HAP-1 (cell line): Measurements from ENCODE around the gene MAP3K7.
A peak's percentile ranks its signal among the peaks of the same experiment; 100 is the strongest.

Experiments used
- DNase-seq, 2 experiments: peaks; one replicate each; pipeline ENCODE4 v3.0.0-alpha.2; 2016 to 2020; ENCODE audit warnings: low spot score in 2 of 2
- H3K27me3 ChIP-seq: fragments of 250-450 bp; sonication (Bioruptor Pico); 2 replicates; pipeline ENCODE4 v1.5.1; 2020; ENCODE audit warnings: low read depth, mild to moderate bottlenecking, moderate library complexity
- H3K36me3 ChIP-seq: fragments of 250-450 bp; sonication (Bioruptor Pico); replicated peaks from 2 replicates; pipeline ENCODE4 v1.5.1; 2020; ENCODE audit warnings: mild to moderate bottlenecking
- H3K4me1 ChIP-seq: fragments of 250-450 bp; sonication (Bioruptor Pico); 2 replicates; pipeline ENCODE4 v1.5.1; 2020; ENCODE audit warnings: mild to moderate bottlenecking
- H3K4me3 ChIP-seq: fragments of 250-450 bp; sonication (Bioruptor Pico); 2 replicates; pipeline ENCODE4 v1.5.1; 2020; ENCODE audit warnings: mild to moderate bottlenecking, moderate library complexity
- H3K9me3 ChIP-seq: fragments of 250-450 bp; sonication (Bioruptor Pico); 2 replicates; pipeline ENCODE4 v1.5.1; 2020; ENCODE audit warnings: mild to moderate bottlenecking, moderate library complexity
- in situ Hi-C: fragments of 300-500 bp; cut with MboI; formaldehyde crosslinking; loops from 3 replicates; pipeline ENCODE4 v1.14.3; 2020; ENCODE audit warnings: low sequenced_read_pairs, inconsistent platforms, mixed read lengths

The MAP3K7 gene

GRCh38 chr6:90586836-90587638 lies at the start of gene MAP3K7:
Gene MAP3K7, minus strand, starts transcription at chr6:90587072. Its CDS starts 189 bp downstream, at chr6:90586883.
- peak within 1 kb of the TSS; percentile 96 for H3K4me3 ChIP-seq
- no peaks in the 10 kb centered on the region for H3K9me3 ChIP-seq
- no peaks in the 10 kb centered on the region for H3K36me3 ChIP-seq
- no peaks in the 10 kb centered on the region for H3K27me3 ChIP-seq
- in situ Hi-C loops = no loop called here
- peak; percentile 96 for DNase-seq
- H3K4me1 ChIP-seq = peaks cover 27% of the 10 kb centered on the region

DNA sequence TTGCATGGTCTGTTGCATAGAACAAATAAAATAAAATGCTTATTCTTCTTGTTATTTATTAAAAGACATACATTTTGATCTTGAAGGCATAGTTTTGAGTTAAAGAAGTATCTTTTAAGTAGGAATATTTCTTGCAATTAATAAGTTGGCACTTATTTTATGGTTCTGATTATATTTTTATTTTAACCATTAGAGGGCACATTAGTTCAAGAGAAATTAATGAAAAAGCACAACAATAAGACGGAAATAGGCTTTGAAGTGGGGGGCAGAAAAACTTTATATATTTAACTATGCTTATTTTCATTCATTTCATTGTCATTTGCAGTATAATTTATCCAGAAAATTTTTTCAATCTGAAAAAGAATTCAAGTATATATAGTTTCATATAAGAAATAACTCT lies 44.2 kb upstream of the MAP3K7 start:
- in situ Hi-C loops = no loop called here
- H3K27me3 ChIP-seq = peaks cover 5% of the 10 kb centered on the region
- H3K36me3 ChIP-seq = no peaks in the 10 kb centered on the region
- H3K4me1 ChIP-seq = no peaks in the 10 kb centered on the region
- no peaks in the 10 kb centered on the region for H3K9me3 ChIP-seq
- no peak overlapping the region for H3K4me3 ChIP-seq
- DNase-seq = no peak

DNA sequence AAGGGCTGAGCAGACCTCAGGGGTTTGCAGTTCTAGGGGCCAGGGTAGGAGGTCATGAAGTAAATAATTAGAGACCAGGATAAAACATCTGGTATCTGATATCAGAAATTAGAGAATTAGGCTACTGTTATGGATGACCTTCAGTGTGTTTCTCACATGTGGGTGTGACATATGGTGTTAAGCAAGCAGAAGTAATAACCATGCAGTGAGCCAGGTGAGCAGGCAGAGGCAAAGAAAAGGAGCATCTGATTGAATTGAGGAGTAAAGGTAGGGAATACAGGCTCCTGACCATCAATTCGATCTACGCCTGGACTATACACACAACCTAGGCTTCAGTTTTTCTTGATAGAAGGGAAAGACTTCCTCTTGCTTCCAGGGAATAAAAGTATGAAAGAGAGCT lies 34.7 kb upstream of the MAP3K7 start:
- Histone ChIP-seq H3K36me3 (no peaks in the 10 kb centered on the region), H3K27me3 (peaks cover 21% of the 10 kb centered on the region), H3K4me3 (no peak overlapping the region), H3K4me1 (no peaks in the 10 kb centered on the region), H3K9me3 (no peaks in the 10 kb centered on the region)
- DNase-seq = no peak
- in situ Hi-C loops = no loop called here

DNA sequence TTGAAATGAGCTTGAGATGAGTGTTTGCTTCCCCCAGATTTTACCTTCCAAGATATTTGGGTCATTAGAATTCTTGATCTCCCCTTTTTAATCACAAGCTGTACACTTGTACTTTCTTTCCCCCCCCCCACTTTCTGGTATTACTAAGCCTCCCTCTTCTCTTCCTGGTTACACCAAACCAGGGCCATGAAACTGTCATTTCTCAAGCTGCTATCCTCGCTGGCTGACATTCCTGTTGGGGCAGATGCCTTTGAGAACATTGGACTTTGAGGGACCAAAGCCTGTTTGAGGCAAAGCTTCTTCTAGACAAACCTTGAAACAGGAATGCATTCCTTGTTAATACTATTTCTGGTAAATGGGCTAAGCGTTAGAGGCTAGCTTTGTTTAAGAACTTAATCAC lies 32.3 kb upstream of the MAP3K7 start:
- H3K4me1 ChIP-seq = no peaks in the 10 kb centered on the region
- H3K27me3 ChIP-seq = peaks cover 34% of the 10 kb centered on the region
- in situ Hi-C loops = no loop called here

GRCh38 chr6:90612313-90612680 lies 25.4 kb upstream of the MAP3K7 start:
- H3K4me3 ChIP-seq = no peak overlapping the region
- peaks cover 67% of the 10 kb centered on the region for H3K27me3 ChIP-seq
- DNase-seq = peak; percentile 55 to 77

More for the DNA sequence above, 32.3 kb upstream of the MAP3K7 start:
- H3K4me3 ChIP-seq = no peak overlapping the region
- H3K36me3 ChIP-seq = no peaks in the 10 kb centered on the region
- DNase-seq = no peak
- H3K9me3 ChIP-seq = no peaks in the 10 kb centered on the region

DNA sequence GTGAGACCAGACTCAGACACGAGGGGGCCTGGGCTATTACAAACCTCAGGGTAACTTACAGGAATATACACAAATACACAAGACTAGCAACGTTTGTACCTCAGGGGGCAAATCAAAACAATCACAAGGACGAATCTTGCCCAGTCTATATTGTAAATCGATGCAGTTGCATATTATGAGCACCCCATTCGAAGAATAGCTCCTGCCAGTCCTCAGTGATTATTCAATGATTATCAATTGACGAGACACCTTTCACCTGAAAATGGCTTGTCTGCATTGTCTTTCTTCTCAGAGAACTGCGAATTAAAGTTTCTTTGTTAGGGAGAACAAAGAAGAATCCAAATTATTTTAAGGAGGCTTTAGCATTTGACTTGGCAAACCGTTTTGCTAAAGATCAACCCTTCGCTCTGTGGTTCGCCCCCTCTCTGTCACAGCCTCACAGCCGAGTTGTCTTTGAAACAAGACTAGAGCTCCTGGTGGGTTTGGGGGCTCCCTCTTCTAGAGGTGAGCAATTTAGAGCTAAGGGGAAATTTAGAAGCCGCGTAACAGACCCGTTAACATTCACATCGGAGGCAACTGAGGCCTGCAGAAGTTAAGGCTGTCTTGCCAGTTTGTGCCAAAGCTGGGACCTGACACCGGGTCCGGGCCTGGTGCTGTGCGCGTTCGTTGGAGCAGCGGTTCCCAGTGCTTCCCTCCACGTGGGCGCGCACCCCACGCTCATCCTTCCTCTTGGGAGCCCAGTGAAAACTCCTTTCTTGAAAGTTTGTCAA lies 24.9 kb upstream of the MAP3K7 start:
- in situ Hi-C loops = no loop called here
- Histone ChIP-seq H3K4me1 (peaks cover 9% of the 10 kb centered on the region), H3K36me3 (no peaks in the 10 kb centered on the region), H3K9me3 (no peaks in the 10 kb centered on the region), H3K4me3 (peak overlapping the region; percentile 27), H3K27me3 (peaks cover 67% of the 10 kb centered on the region)
- peak; percentile 19 to 32 for DNase-seq

More at GRCh38 chr6:90612313-90612680, 25.4 kb upstream of the MAP3K7 start:
- Histone ChIP-seq H3K9me3 (no peaks in the 10 kb centered on the region), H3K36me3 (no peaks in the 10 kb centered on the region), H3K4me1 (peaks cover 9% of the 10 kb centered on the region)
- in situ Hi-C loops = no loop called here

DNA sequence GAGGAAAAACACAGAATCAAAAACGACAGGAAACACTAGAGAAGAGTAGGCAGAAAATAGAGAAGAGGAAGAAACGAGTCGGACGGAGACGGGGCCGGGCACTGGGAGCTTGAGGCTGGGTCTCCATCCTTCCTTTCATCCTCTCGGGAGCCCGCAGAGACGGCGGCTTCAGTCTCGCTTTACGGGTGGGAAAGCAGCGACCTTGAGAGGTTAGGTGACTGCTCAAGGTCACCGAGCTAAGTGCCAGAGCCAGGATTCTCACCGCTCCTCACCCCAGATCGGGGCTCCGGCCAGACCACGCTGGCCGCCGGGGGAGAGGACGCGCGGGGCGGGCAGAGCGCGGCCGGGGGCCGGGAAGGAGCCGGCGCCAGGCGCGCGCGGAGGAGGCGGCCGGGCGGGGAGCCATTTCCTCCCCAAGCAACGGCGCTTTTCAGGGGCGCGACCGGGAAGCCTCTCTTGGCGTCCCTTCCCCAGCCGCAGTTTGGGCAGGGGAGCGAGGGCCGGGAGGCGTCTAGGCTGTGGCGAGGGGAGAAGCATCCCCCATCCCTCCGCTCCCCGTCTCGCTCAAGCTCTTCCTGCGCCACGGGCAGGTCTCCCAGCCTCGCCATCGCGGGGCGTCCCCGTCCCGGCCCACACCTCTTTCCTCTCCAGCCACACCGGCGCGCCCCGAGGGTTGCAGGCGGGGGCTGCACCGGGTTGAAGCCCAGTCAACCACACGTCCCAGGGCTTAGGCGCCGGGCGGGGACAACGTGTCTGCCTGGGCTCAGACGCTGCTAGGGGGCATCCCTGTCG lies 24.1 kb upstream of the MAP3K7 start:
- DNase-seq = peak in 1 of 2 experiments; percentile 45
- H3K36me3 ChIP-seq = no peaks in the 10 kb centered on the region
- H3K4me1 ChIP-seq = peaks cover 9% of the 10 kb centered on the region
- peak overlapping the region; percentile 27 for H3K4me3 ChIP-seq
- no peaks in the 10 kb centered on the region for H3K9me3 ChIP-seq
- peaks cover 63% of the 10 kb centered on the region for H3K27me3 ChIP-seq
- in situ Hi-C loops = no loop called here

GRCh38 chr6:90610301-90610750 lies 23.5 kb upstream of the MAP3K7 start:
- H3K36me3 ChIP-seq = no peaks in the 10 kb centered on the region
- in situ Hi-C loops = no loop called here
- peaks cover 9% of the 10 kb centered on the region for H3K4me1 ChIP-seq
- H3K4me3 ChIP-seq = no peak overlapping the region
- no peak for DNase-seq
- H3K27me3 ChIP-seq = peaks cover 63% of the 10 kb centered on the region
- H3K9me3 ChIP-seq = no peaks in the 10 kb centered on the region

- in situ Hi-C loops = no loop called here
- Histone ChIP-seq H3K36me3 (no peaks in the 10 kb centered on the region), H3K9me3 (no peaks in the 10 kb centered on the region), H3K4me3 (no peak overlapping the region), H3K4me1 (no peaks in the 10 kb centered on the region), H3K27me3 (peaks cover 48% of the 10 kb centered on the region)
- DNase-seq = no peak
Observed at GRCh38 chr6:90605749-90606340, 19.0 kb upstream of the MAP3K7 start.

- H3K27me3 ChIP-seq = peaks cover 39% of the 10 kb centered on the region
- DNase-seq = no peak
- H3K4me1 ChIP-seq = no peaks in the 10 kb centered on the region
- no peaks in the 10 kb centered on the region for H3K36me3 ChIP-seq
- in situ Hi-C loops = no loop called here
- H3K4me3 ChIP-seq = no peak overlapping the region
- H3K9me3 ChIP-seq = no peaks in the 10 kb centered on the region
Observed at GRCh38 chr6:90604546-90604945, 17.7 kb upstream of the MAP3K7 start.

DNA sequence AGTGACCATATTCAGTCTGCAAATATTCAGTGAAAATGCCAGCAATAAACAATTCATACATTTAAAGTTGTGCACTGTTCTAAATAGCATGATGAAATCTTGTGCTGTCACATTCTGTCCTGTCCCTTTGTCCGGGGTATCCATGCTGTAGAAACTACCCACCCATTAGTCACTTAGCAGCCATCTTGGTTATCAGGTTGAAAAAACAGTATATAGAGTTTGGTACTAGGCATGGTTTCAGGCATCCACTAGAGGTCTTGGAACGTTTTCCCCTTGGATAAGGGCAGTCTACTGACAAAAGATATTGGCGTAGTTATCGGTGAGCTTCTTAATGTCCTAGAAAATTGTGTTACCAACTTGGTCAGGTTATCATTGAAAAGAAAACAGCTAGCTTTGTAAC lies 12.3 kb upstream of the MAP3K7 start:
- H3K27me3 ChIP-seq = peaks cover 22% of the 10 kb centered on the region
- H3K4me3 ChIP-seq = no peak overlapping the region
- no peaks in the 10 kb centered on the region for H3K9me3 ChIP-seq
- H3K4me1 ChIP-seq = no peaks in the 10 kb centered on the region
- no peak for DNase-seq
- no peaks in the 10 kb centered on the region for H3K36me3 ChIP-seq
- in situ Hi-C loops = no loop called here

- Histone ChIP-seq H3K36me3 (no peaks in the 10 kb centered on the region), H3K4me3 (no peak overlapping the region), H3K9me3 (no peaks in the 10 kb centered on the region), H3K27me3 (peaks cover 20% of the 10 kb centered on the region), H3K4me1 (no peaks in the 10 kb centered on the region)
- no peak for DNase-seq
- in situ Hi-C loops = no loop called here
Observed at GRCh38 chr6:90598192-90598951, 11.5 kb upstream of the MAP3K7 start.
